Renal cortex interstitium (tissue), 11 donors: ENCODE results near the gene TMA7B. TPM values are rescaled to one million over a fixed set of nuclear protein-coding genes. Genes with fewer than 3 reads are reported as not detected.
"Not testable (repeated sequence)": the region's sequence is repeated elsewhere in the genome, so short reads cannot be mapped to it uniquely, and the experiment has no call there.

Experiments used
- DNase-seq, 11 donors: peaks; one replicate each; pipeline ENCODE4 v3.0.0-alpha.2; 2013; ENCODE audit warnings: low read depth in 9 of 11, low spot score in 4 of 11; ENCODE audit errors: extremely low read depth in 1 of 11
- polyA plus RNA-seq, 3 donors: library from polyadenylated mRNA; unstranded; fragments of 120-200 nt; gene quantifications; one replicate each; pipeline ENCODE4 v1.2.1, GENCODE V29; 2013; ENCODE audit not compliant: insufficient read length in 3 of 3

Gene TMA7B
- polyA plus RNA-seq, 3 donors, result 0.14 to 0.20 (median 0.15) TPM

DNA sequence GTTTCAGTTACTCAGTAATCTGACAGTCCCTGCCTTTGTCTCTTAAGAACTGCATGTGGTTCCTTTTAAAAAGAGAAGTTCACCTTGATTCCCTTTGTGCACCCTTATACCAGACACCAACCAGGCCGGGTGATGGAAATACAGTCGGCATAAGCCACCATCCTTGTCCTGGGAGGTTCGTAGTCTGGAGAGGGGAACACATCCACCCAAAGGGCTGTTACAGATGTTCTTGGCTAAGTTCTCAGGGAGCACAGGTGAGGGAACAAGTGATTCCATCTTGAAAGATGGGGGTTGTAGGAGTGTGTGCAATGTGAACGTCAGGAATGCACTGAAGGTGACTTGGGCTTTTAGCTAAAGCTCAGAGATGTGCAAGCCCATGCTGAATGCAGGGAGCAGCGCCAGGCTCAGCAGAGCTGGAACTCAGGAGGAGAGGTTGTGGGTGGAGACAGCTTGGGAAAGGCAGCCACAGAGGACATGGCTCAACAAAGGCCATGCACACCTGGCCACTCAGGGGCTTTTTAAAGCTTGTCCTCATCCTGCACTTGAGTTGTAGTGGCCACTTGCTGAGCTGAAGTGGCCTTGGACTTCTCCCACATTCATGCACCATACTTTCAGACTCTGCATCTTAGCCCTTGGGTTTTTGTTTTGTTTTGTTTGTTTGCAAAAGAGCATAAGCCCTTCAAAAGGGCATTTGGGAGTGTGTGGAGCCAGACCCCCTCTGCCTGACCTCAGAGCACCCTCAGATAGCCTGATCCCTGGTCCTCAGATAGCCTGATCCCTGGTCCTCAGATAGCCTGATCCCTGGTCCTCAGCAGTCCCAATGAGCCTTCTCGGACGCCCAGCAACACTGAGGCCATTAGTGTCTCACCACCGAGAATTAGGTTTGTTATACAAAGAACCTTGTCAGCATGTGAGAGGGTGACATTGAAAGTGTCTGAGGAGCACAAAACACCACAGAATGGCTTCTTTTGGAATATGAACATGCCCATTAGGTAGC, 12.7 kb upstream of the TMA7B start:
- DNase-seq, result no peak

DNA sequence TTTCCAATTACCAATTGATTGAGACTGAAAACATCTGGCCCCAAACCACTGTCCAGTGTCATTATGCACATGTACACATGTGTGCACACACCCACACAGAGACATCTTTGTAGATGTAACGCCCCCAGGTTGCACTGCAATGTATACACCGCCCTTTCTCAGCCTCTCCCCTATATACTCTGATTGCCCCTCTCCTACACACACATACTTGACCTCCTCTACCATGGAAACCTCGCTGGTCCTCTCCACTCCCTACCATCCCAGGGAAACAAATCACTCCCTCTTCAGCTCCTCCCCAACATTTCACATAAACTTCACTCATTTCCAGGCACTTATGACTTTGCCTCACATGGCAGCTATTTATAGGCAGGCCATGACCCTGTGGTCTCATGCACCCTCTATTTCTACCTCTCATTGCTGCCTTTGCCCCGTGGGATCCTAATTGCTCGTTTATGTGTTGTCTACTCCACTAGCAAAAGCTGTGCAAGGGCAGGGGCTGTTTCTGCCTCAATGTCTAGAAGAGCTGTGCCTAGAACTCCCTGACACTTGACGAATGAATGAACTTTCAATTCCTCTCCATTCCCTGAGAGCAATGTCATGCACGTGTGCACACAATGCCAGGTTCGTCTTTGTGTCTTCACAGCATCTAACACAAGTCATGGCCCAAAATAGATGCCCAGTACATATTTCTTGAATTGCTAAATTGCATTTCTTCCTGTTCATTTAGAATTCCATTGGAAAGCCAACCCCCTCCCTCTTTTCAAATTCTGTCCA, 10.0 kb upstream of the TMA7B start:
- no peak for DNase-seq

GRCh38 chr22:39951603-39952293, 8.4 kb upstream of the TMA7B start:
- DNase-seq, result not testable (repeated sequence)

DNA sequence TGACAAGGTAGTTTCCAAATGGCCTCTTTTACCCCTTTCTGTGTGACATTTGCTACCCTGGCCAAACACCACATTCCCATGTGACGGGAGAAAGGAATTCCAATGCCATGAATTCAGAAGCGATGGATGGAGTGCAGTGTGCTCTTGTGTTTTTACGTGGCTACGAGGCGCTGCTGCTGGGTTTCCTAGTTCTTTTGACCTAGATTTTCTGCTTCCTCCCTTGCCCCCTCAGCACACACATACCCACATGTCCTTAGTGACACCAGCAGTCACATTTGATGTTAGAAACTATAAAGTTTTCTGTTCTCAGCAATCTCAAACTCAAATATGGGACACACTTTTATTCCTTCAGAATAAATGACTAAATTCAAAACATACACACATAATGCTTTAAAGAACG, 7.8 kb upstream of the TMA7B start:
- DNase-seq, result no peak

- no peak for DNase-seq
Observed at GRCh38 chr22:39953101-39953500, 7.1 kb upstream of the TMA7B start.

GRCh38 chr22:39954584-39955055, 5.6 kb upstream of the TMA7B start:
- DNase-seq, result peak in 3 of 11 donors; percentile 36 to 57 (median 43)

- no peak for DNase-seq
Observed at GRCh38 chr22:39955675-39956074, 4.5 kb upstream of the TMA7B start.

DNA sequence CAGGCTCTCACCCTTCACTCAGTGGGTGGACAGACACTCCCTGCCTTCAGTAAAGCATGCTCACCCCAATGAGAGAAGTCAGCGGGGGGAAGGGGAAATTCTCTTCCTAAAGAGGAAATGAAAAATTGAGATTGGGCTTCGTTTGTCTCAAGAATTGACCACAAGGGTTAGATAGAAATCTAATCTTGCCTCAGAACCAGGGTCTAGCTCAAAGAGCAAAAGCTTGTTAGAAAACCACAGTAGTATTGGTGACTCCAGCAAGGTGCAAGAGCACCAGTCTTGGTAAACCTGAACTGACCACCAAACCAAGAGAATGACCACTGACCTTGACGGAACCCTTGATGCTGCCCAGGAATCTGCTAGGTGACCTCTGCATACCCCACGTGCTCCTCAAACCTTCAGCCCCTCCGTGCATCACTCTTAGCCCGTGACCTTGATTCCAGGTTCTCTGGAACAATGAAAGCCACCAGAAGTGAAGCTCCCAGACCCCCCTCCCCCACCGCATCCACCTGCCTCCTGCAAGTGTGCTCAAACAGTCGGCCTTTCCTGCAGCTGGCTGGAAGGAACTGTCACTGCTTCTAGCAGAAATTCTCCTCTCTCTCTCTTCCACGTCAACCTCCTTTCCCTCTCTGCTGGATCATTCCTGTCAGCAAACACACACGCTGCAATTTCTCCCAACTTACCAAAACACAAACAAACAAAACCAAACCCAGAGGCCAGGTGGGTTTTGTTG, 3.1 kb upstream of the TMA7B start:
- DNase-seq, result no peak

DNA sequence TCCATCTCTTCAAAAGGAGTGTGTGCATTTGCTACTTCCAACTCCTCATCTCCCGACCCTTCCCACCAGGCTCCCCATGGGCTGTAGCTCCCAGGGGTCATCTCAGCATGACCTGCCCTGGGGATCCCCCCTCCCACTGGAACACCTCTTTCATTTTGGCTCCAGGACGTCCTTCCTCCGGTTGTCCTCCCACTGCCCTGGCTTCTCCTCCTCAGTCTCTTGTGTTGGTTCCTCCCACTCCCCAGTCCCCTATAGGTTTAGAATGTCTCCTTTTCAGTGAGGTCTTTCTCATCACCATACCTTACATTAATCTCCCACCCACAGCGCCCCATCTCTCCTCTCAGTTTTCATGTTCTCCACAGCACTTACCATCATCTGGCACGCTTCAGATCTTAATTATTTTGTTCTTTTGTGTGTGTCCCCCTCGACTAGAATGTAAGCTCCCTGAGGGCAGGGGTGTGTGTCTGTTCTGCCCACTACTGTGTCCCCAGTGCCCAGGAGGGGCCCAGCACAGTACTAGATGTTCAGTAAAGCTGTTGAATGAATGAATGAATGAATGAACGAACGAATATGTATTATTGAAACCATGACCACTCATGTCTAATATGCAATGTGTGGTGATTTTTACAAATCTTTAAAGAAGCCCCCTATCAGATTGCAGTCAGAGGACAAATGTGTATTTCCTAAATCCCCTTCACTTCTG, 2.0 kb upstream of the TMA7B start:
- DNase-seq, result no peak

DNA sequence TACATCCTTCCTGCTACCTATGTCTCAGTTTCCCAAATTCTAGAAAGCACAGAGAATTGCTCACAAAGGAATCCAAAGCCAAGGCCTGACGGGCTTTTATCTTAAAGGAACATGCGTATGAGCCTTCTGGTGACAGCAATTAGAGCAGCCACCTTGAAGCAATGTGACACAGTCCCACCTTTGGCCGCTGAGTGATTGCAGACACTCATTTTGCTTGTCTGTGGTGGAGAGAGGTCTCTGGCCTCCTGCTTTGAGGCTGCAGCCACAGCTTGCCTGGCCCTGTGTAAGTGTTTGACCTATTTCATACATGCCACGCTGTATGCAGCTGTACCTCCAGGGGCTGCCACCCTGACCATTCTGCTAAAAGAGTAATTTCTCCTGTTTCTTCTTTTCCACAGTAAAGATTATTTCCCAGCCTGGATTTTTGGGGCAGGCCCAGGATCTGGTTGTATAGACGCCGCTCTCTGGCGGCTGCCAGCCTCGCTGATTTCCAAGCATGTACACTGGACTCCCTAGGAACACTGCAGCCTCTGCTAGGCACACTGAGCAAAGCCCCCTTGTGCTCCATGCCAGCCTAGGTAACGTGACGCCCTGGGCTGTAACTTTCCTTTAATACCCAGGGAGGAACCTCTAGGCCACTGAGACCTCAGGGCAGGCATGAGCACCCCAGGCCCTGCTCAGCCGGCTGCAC, 1.1 kb upstream of the TMA7B start:
- DNase-seq, result no peak

- DNase-seq, result no peak
Observed at GRCh38 chr22:39960791-39961746, 872 bp downstream of the TMA7B start.

DNA sequence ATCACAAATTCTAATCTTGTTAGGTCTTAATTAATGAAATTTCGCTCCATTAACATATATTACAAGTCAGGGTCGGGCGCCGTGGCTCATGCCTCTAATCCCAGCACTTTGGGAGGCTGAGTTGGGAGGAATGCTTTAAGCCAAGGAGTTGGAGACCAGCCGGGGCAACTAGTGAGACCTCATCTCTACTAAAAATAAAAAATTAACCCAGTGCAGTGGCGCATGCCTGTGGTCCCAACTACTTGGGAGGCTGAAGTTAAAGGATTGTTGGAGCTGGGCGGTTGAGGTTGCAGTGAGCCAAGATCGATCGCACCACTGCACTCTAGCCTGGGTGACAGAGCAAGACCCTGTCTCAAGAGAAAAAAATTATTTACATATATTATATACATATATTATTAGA, 1.9 kb downstream of the TMA7B start:
- no peak for DNase-seq

GRCh38 chr22:39965748-39966147, 5.6 kb downstream of the TMA7B start:
- no peak for DNase-seq

- DNase-seq, result no peak
Observed at GRCh38 chr22:39966470-39966869, 6.3 kb downstream of the TMA7B start.

GRCh38 chr22:39967103-39967829, 7.1 kb downstream of the TMA7B start:
- DNase-seq, result no peak
